GM12875 (cell line): ENCODE data around the gene RIN1.
"Not testable (repeated sequence)": the region's sequence is repeated elsewhere in the genome, so short reads cannot be mapped to it uniquely, and the experiment has no call there.

Source experiments
- H3K4me3 ChIP-seq: one replicate; pipeline ENCODE4 v1.5.1; 2011; ENCODE audit warnings: low read depth, low read length, control low read depth
- CTCF ChIP-seq: IDR thresholded peaks from 2 replicates; pipeline ENCODE4 v1.5.1; 2011; ENCODE audit warnings: low read depth, mild to moderate bottlenecking, control low read depth, inconsistent platforms, low read length, moderate library complexity, borderline replicate concordance; ENCODE audit not compliant: insufficient read depth

The RIN1 gene

DNA sequence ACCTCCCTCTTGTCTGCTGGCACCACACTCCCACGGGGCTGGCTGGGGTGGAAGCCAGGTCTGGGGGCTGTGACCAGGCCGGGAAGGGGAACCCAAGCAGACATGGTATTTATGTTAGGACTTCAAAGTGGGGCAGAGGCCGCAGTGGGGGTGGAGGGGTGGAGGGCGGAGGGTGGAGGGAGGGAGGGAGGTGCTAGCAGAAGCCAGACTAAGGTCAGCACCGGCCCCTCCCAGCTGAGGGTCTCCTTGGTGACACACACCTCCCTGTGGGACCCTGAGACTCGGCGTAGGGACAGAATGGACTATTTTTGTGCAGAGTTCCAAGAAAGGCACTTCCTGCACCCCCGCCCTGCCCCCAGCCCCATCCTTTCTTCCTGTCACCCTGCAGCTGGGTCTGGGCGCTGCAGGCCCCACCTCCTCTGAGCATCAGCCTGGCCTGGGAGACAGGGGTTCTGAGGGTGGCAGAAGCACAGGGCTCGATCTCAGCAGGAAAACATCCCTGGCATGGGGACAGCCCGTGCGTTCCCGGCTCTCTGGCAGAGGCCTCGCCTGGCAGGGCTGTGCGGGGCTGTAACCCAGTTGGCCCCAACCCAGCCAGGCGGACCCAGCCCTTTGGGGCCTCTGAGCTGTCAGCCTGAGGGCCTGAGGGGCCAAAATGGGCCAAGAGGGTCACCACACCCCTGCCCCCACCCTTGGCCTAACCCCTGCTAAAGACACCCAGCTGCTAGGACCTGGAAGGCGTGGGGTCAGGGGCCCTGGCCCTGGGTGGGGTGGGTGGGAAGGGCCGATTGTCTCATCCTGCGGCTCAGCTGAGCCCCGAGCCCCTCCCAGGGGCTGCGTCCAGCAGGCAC, 9.7 kb downstream of the RIN1 start:
- no peak for TF ChIP-seq CTCF
- H3K4me3 ChIP-seq, result no peak overlapping the region

- H3K4me3 ChIP-seq, result no peak overlapping the region
- TF ChIP-seq CTCF, result no peak
These were observed 11.0 kb downstream of the RIN1 start for GRCh38 chr11:66325263-66325671.

GRCh38 chr11:66324664-66325063, 11.6 kb downstream of the RIN1 start:
- TF ChIP-seq CTCF, result no peak
- H3K4me3 ChIP-seq, result no peak overlapping the region

DNA sequence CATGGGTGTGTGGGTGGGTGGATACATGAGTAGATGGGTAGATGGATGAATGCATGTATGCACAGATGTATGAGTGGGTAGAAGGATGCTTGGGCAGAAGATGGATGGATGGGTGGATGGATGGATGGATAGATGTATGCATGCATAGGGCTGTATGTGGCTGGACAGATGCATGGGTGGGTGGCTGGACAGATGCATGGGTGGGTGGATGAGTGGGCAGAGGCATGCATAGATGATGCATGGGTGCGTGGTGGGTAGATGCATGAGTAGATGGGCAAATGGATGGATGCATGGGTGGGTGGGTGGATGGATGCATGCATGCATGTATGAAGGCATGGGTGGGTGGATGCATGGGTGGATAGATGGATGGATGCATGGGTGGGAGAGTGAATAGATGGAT, 12.6 kb downstream of the RIN1 start:
- H3K4me3 ChIP-seq, result no peak overlapping the region
- no peak for TF ChIP-seq CTCF

DNA sequence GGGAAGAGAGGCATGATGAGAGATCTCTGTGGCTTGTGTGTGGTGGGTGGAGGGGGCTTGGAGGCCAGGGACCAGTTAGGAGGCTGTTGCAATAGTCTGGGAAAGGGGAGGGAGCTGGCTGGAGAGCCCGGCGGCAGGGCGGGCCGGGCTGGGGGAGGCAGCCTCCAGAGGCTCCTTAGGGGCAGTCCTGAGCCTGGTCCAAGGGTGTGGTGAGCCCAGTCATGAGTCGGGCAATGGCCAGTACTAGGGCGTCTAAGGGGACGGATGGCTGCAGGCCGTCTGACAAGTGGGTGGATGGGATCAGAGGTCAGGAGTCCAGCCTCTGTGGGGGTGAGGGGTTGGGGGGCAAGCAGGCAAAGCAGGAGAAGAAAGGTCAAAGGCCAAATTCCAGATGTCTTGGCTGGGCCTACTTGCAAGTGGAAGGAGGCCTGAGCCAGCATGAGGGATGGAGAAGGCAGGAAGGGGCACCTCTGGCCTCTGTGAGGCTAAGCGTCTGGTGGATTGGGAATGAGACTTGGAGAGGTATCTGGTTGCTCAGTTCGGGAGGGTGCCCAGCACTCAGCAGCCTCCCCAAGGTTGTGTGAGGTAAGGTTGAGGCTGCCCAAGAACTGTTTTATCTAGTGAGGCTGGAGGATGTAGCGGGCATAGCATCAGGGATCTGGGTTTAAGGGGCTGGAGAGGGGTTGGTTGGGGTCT, 13.4 kb downstream of the RIN1 start:
- no peak for TF ChIP-seq CTCF
- no peak overlapping the region for H3K4me3 ChIP-seq

DNA sequence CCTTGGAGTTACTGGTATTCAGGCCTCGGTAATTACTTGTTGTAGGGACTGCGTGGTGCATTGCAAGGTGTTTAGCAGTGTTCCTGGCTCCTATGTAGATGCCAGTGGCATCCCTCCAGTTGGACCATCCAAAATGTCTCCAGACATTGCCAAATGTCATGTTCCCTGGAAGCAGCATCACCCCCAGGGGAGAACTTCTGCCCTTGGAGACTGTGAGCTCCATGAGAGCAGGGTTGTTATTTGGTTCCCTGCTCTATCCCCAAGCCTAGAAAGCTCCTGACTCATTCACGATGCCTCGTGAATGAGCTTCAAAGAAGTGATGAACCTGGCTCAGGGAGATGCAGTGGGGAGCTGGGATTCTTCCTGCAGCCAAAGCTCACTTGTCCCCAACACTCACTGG, 14.6 kb downstream of the RIN1 start:
- no peak overlapping the region for H3K4me3 ChIP-seq
- no peak for TF ChIP-seq CTCF

GRCh38 chr11:66320748-66321147, 15.5 kb downstream of the RIN1 start:
- not testable (repeated sequence) for H3K4me3 ChIP-seq

- not testable (repeated sequence) for H3K4me3 ChIP-seq
These were observed 15.9 kb downstream of the RIN1 start for GRCh38 chr11:66320289-66320688.
